HepG2 (cell line): ENCODE results near the gene EOLA2. TPM values are rescaled to one million over a fixed set of nuclear protein-coding genes. Genes with fewer than 3 reads are reported as not detected.

Source experiments
- GLI4 ChIP-seq: sonication (generic); formaldehyde crosslinking; IDR thresholded peaks from 2 replicates; pipeline ENCODE4 v1.5.1; 2020; ENCODE audit warnings: missing genetic modification reagents, mild to moderate bottlenecking, moderate library complexity, borderline replicate concordance
- HNRNPH1 ChIP-seq: fragments of 200-400 bp; formaldehyde crosslinking; optimal IDR thresholded peaks from 2 replicates; pipeline ENCODE3; 2017; ENCODE audit warnings: mild to moderate bottlenecking, low read depth, low read length
- JUN ChIP-seq: sonication (generic); formaldehyde crosslinking; IDR thresholded peaks from 2 replicates; pipeline ENCODE4 v1.4.0; 2020; ENCODE audit warnings: mild to moderate bottlenecking, missing genetic modification reagents
- POLR2A ChIP-seq, 2 experiments: IDR thresholded peaks; 2 replicates each; pipeline ENCODE4 v1.6.1; 2011; ENCODE audit warnings: low read depth in 2 of 2, low read length in 2 of 2, mild to moderate bottlenecking in 1 of 2, moderate library complexity in 1 of 2; ENCODE audit not compliant: insufficient read depth in 1 of 2
- POLR2G ChIP-seq: fragments of 200-400 bp; formaldehyde crosslinking; IDR thresholded peaks from 2 replicates; pipeline ENCODE4 v1.6.1; 2018; ENCODE audit warnings: mild to moderate bottlenecking, low read depth, low read length, moderate library complexity
- RAD51 ChIP-seq: fragments of 450-650 bp; IDR thresholded peaks from 2 replicates; pipeline ENCODE4 v1.6.1; 2016; ENCODE audit warnings: borderline replicate concordance
- SCMH1 ChIP-seq: sonication (generic); formaldehyde crosslinking; IDR thresholded peaks from 2 replicates; pipeline ENCODE4 v1.9.0; 2021; ENCODE audit warnings: missing genetic modification reagents, mild to moderate bottlenecking, borderline replicate concordance
- TMF1 ChIP-seq: sonication (generic); formaldehyde crosslinking; IDR thresholded peaks from 2 replicates; pipeline ENCODE4 v1.8.1; 2022; ENCODE audit warnings: low read depth, missing genetic modification reagents
- ZBTB3 ChIP-seq: sonication (generic); formaldehyde crosslinking; IDR thresholded peaks from 2 replicates; pipeline ENCODE4 v1.4.0; 2020; ENCODE audit warnings: low read depth, mild to moderate bottlenecking, moderate library complexity, missing genetic modification reagents, borderline replicate concordance
- ZBTB42 ChIP-seq: sonication (generic); formaldehyde crosslinking; IDR thresholded peaks from 2 replicates; pipeline ENCODE4 v1.5.0; 2020; ENCODE audit warnings: mild to moderate bottlenecking, missing genetic modification reagents
- ZBTB8A ChIP-seq: sonication (generic); formaldehyde crosslinking; IDR thresholded peaks from 2 replicates; pipeline ENCODE4 v1.4.0; 2020; ENCODE audit warnings: mild to moderate bottlenecking, low read depth, missing genetic modification reagents, borderline replicate concordance
- ZNF224 ChIP-seq: sonication (generic); formaldehyde crosslinking; IDR thresholded peaks from 2 replicates; pipeline ENCODE4 v1.5.0; 2020; ENCODE audit warnings: mild to moderate bottlenecking, missing genetic modification reagents
- ZNF234 ChIP-seq: sonication (generic); formaldehyde crosslinking; conservative IDR thresholded peaks from 2 replicates; pipeline ENCODE4 v1.5.1; 2020; ENCODE audit warnings: mild to moderate bottlenecking, missing genetic modification reagents
- ZNF543 ChIP-seq: sonication (generic); formaldehyde crosslinking; IDR thresholded peaks from 2 replicates; pipeline ENCODE4 v1.4.0; 2020; ENCODE audit warnings: mild to moderate bottlenecking, missing genetic modification reagents
- ZNF615 ChIP-seq: sonication (generic); formaldehyde crosslinking; IDR thresholded peaks from 2 replicates; pipeline ENCODE4 v1.5.0; 2020; ENCODE audit warnings: mild to moderate bottlenecking, missing genetic modification reagents, borderline replicate concordance
- ZNF616 ChIP-seq: sonication (generic); formaldehyde crosslinking; IDR thresholded peaks from 2 replicates; pipeline ENCODE4 v1.5.0; 2020; ENCODE audit warnings: low read depth, mild to moderate bottlenecking, missing genetic modification reagents
- ZSCAN31 ChIP-seq: sonication (generic); formaldehyde crosslinking; IDR thresholded peaks from 2 replicates; pipeline ENCODE4 v1.5.0; 2020; ENCODE audit warnings: low read depth, mild to moderate bottlenecking, missing genetic modification reagents
- polyA plus RNA-seq, 8 experiments: library from polyadenylated mRNA; depleted of rRNA in 3 of 8; stranded (reverse) in 7 of 8; unstranded in 1 of 8; fragments of >200 nt; fragmentation: Illumina TruSeq in 4 of 8; extraction: Trizol in 4 of 8; gene quantifications; 2 replicates each; pipeline versions ENCODE4 v1.2.1 to v1.2.3, GENCODE V29; 2011 to 2016; ENCODE audit warnings: low read depth in 4 of 8, missing spikeins in 1 of 8, mixed read lengths in 1 of 8; ENCODE audit not compliant: insufficient read depth in 1 of 8
- total RNA-seq, 5 experiments: library from RNA; depleted of rRNA; stranded (reverse); fragments of >200 nt; fragmentation: Illumina TruSeq; extraction: Trizol; gene quantifications; 2 replicates each; pipeline ENCODE4 v1.2.3, GENCODE V29; 2016; ENCODE audit warnings: low read depth in 1 of 5
- TF ChIP-seq, protein P1 (sequence below): sonication (generic); formaldehyde crosslinking; IDR thresholded peaks from 2 replicates; pipeline ENCODE4 v1.5.0; 2020; ENCODE audit warnings: mild to moderate bottlenecking, missing genetic modification reagents
- TF ChIP-seq, protein P2 (sequence below): sonication (generic); formaldehyde crosslinking; IDR thresholded peaks from 2 replicates; pipeline ENCODE4 v1.4.0; 2020; ENCODE audit warnings: missing genetic modification reagents
- TF ChIP-seq, protein P3 (sequence below): IDR thresholded peaks from 2 replicates; pipeline ENCODE4 v1.6.1; 2016; ENCODE audit warnings: low read depth, missing genetic modification reagents, missing compliant biosample characterization
- TF ChIP-seq, protein P4 (sequence below): IDR thresholded peaks from 2 replicates; pipeline ENCODE4 v1.6.1; 2018; ENCODE audit warnings: missing genetic modification reagents

Gene EOLA2
- total and polyA plus RNA-seq, 2 of the 13 experiments (the other 11 are each of a cell fraction or from before 2014, with no cell fraction given) = 20.4 to 22.0 TPM

DNA sequence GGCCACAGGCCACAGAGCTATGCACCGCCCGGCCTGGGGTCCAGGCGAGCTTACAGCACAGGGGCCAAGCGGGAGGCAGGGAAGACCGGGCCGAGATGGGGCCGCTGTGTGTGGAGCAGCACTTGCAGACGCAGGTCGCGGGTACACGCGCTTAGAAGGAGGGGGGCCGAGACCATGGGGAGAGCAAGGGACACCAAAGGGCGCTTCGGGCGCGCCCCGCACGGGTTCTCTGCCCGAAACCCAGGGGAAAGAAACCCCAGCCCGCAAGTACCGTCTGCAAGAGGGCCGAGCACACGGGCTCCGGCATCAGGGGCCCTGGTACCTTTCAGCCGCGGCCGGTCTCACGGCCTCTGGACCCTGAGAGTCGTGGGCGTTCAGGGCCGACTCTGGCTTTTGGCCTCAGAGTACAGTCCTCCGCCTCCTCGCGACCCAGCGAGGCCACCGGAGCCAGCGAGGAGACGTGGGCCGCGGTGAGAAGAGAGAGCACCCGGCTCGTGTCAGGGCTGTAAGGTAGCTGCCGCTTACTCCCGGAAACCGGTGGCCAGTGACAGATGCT, 342 bp downstream of the EOLA2 start (continued):
- no peak for TF ChIP-seq SCMH1 (CRISPR knock-in tag)
- TF ChIP-seq, protein P1, sequence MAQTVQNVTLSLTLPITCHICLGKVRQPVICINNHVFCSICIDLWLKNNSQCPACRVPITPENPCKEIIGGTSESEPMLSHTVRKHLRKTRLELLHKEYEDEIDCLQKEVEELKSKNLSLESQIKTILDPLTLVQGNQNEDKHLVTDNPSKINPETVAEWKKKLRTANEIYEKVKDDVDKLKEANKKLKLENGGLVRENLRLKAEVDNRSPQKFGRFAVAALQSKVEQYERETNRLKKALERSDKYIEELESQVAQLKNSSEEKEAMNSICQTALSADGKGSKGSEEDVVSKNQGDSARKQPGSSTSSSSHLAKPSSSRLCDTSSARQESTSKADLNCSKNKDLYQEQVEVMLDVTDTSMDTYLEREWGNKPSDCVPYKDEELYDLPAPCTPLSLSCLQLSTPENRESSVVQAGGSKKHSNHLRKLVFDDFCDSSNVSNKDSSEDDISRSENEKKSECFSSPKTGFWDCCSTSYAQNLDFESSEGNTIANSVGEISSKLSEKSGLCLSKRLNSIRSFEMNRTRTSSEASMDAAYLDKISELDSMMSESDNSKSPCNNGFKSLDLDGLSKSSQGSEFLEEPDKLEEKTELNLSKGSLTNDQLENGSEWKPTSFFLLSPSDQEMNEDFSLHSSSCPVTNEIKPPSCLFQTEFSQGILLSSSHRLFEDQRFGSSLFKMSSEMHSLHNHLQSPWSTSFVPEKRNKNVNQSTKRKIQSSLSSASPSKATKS (CRISPR knock-in tag) = no peak
- TF ChIP-seq, protein P2, sequence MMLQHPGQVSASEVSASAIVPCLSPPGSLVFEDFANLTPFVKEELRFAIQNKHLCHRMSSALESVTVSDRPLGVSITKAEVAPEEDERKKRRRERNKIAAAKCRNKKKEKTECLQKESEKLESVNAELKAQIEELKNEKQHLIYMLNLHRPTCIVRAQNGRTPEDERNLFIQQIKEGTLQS (CRISPR knock-in tag) = no peak
- no peak for TF ChIP-seq GLI4 (CRISPR knock-in tag)
- TF ChIP-seq, protein P3, sequence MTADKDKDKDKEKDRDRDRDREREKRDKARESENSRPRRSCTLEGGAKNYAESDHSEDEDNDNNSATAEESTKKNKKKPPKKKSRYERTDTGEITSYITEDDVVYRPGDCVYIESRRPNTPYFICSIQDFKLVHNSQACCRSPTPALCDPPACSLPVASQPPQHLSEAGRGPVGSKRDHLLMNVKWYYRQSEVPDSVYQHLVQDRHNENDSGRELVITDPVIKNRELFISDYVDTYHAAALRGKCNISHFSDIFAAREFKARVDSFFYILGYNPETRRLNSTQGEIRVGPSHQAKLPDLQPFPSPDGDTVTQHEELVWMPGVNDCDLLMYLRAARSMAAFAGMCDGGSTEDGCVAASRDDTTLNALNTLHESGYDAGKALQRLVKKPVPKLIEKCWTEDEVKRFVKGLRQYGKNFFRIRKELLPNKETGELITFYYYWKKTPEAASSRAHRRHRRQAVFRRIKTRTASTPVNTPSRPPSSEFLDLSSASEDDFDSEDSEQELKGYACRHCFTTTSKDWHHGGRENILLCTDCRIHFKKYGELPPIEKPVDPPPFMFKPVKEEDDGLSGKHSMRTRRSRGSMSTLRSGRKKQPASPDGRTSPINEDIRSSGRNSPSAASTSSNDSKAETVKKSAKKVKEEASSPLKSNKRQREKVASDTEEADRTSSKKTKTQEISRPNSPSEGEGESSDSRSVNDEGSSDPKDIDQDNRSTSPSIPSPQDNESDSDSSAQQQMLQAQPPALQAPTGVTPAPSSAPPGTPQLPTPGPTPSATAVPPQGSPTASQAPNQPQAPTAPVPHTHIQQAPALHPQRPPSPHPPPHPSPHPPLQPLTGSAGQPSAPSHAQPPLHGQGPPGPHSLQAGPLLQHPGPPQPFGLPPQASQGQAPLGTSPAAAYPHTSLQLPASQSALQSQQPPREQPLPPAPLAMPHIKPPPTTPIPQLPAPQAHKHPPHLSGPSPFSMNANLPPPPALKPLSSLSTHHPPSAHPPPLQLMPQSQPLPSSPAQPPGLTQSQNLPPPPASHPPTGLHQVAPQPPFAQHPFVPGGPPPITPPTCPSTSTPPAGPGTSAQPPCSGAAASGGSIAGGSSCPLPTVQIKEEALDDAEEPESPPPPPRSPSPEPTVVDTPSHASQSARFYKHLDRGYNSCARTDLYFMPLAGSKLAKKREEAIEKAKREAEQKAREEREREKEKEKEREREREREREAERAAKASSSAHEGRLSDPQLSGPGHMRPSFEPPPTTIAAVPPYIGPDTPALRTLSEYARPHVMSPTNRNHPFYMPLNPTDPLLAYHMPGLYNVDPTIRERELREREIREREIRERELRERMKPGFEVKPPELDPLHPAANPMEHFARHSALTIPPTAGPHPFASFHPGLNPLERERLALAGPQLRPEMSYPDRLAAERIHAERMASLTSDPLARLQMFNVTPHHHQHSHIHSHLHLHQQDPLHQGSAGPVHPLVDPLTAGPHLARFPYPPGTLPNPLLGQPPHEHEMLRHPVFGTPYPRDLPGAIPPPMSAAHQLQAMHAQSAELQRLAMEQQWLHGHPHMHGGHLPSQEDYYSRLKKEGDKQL (CRISPR knock-in tag) = no peak
- TF ChIP-seq POLR2A (IDR thresholded peaks at IDR 0.05; ENCODE audit: insufficient read depth in 1 of 2, low read depth in 2 of 2, low read length in 2 of 2) = peak in 1 of 2 experiments; percentile 67; a peak in 2 of 4 replicates
- TF ChIP-seq POLR2G = no peak
- TF ChIP-seq ZBTB8A (CRISPR knock-in tag) = no peak
- TF ChIP-seq ZSCAN31 (CRISPR knock-in tag) = no peak
- TF ChIP-seq ZNF616 = 0 out of 2 replicates have a peak, but pooled peaks have one; percentile 27
- TF ChIP-seq ZNF224 = no peak
- TF ChIP-seq ZNF234 = no peak
- TF ChIP-seq ZNF543 (CRISPR knock-in tag) = no peak
- 0 out of 2 replicates have a peak, but pooled peaks have one; percentile 34 for TF ChIP-seq ZBTB42 (CRISPR knock-in tag)
- no peak for TF ChIP-seq ZBTB3 (CRISPR knock-in tag)
- TF ChIP-seq HNRNPH1 = no peak
- no peak for TF ChIP-seq JUN (CRISPR knock-in tag)
- TF ChIP-seq, protein P4, sequence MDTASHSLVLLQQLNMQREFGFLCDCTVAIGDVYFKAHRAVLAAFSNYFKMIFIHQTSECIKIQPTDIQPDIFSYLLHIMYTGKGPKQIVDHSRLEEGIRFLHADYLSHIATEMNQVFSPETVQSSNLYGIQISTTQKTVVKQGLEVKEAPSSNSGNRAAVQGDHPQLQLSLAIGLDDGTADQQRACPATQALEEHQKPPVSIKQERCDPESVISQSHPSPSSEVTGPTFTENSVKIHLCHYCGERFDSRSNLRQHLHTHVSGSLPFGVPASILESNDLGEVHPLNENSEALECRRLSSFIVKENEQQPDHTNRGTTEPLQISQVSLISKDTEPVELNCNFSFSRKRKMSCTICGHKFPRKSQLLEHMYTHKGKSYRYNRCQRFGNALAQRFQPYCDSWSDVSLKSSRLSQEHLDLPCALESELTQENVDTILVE (CRISPR knock-in tag) = no peak
- TF ChIP-seq ZNF615 (CRISPR knock-in tag) = no peak
- TF ChIP-seq TMF1 = 0 out of 2 replicates have a peak, but pooled peaks have one; percentile 28
- TF ChIP-seq RAD51 = no peak
